COLO668 (cell line): ENCODE data around the gene KRTAP5-7.
"Not testable (repeated sequence)": the region's sequence is repeated elsewhere in the genome, so short reads cannot be mapped to it uniquely, and the experiment has no call there.

ENCODE experiments used
- DNase-seq: peaks from one replicate; lab custom pipeline; 2025; ENCODE audit not compliant: unreplicated experiment; lab: John Stamatoyannopoulos, UW

Gene KRTAP5-7

DNA sequence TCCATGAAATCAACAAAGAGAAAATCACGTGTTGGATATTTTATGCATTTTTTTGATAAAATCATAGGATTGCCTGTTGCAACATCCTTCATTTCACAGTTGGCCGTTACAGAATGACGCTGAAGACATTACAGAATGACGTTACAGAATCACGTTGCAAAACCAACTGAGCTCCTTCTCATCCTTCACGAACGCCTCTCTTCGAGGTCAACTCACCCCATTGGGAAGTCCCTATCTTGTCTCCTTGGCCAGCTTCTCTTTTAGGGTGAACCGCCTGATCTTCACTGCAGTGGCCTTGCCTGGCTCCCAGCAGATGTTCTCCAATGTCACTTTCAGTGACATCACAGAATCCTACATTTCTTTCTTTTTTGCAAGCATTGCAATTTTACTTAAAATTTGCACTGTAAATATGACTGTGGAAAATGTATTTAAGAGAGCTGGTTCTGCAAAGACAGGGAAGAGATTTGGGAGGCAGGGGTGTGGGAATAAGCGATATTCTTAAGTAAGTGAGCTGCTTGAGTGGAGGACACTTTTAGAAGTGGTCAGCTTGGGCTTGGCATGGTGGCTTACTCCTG, 5.1 kb downstream of the KRTAP5-7 start:
- no peak for DNase-seq

DNA sequence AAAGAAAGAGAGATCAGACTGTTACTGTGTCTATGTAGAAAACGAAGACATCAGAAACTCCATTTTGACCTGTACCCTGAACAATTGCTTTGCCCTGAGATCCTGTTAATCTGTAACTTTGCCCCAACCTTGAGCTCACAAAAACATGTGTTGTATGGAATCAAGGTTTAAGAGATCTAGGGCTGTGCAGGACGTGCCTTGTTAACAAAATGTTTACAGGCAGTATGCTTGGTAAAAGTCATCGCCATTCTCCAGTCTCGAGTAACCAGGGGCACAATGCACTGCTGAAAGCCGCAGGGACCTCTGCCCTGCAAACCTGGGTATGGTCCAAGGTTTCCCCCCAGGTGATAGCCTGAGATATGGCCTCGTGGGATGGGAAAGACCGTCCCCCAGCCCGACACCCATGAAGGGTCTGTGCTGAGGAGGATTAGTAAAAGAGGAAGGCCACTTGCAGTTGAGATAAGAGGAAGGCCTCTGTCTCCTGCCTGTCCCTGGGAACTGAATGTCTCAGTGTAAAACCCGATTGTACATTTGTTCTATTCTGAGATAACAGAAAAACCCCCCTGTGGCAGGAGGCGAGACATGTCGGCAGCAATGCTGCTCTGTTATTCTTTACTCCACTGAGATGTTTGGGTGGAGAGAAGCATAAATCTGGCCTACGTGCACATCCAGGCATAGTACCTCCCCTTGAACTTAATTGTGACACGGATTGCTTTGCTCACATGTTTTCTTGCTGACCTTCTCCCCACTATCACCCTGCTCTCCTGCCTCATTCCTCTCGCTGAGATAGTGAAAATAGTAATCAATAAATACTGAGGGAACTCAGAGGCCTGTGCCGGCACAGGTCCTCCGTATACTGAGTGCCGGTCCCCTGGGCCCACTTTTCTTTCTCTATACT, 7.9 kb downstream of the KRTAP5-7 start:
- DNase-seq: not testable (repeated sequence)

DNA sequence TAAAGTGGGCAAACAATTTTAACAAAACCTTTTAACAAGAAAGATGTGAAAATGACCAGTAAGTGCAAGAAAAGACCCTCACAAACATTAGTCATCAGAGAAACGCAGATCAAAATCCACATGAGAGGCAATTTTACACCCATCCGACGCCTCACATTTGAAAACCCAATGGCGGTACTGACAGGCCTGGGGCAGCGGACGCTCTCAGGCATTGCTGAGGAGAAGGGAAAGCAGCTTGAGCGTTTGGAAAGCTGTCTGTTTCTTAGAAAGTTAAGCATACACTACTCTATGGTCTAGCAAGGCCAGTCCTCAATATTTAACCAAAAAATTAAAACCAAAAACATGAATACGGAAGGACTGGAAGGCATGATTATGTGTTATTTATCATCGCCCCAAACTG, 8.8 kb downstream of the KRTAP5-7 start:
- DNase-seq: no peak

DNA sequence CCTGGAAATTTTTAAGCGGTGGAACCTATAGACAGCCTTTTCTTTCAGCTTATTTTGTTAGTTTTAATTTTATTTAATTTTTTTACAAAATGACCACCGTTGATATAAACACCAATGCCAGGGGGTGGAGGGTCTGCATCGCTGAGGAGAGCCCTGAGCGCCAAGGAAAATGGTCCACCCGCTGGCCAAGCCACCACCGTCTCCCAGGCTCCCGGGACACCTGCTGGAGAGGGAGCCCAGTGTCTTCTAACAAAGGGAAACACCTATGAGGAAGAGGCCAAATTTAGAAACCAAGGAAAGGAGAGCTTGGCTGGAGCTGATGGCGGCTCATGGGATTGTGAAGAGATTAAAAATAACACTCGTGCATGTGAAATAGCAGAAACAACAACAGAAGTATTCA, 10.5 kb downstream of the KRTAP5-7 start:
- no peak for DNase-seq

DNA sequence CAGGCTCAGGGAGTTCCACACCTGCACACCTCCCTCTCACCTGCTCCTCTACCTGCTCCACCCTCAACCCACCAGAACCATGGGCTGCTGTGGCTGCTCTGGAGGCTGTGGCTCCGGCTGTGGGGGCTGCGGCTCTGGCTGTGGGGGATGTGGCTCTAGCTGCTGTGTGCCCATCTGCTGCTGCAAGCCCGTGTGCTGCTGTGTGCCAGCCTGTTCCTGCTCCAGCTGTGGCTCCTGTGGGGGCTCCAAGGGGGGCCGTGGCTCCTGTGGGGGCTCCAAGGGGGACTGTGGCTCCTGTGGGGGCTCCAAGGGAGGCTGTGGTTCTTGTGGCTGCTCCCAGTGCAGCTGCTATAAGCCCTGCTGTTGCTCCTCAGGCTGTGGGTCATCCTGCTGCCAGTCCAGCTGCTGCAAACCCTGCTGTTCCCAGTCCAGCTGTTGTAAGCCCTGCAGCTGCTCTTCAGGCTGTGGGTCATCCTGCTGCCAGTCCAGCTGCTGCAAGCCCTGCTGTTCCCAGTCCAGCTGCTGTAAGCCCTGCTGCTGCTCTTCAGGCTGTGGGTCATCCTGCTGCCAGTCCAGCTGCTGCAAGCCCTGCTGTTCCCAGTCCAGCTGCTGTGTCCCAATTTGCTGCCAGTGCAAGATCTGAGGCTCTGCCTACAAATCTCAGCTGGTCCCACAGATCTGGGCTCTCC, 11.1 kb downstream of the KRTAP5-7 start, which contains the start of gene KRTAP5-8:
TSS of gene KRTAP5-8 (plus strand) at position 49 of the 689 bp plus-strand sequence. CDS start at position 80, 31 bp downstream.
- not testable (repeated sequence) for DNase-seq

- no peak for DNase-seq
Measured at GRCh38 chr11:71538666-71538990, 11.6 kb downstream of the KRTAP5-7 start.

DNA sequence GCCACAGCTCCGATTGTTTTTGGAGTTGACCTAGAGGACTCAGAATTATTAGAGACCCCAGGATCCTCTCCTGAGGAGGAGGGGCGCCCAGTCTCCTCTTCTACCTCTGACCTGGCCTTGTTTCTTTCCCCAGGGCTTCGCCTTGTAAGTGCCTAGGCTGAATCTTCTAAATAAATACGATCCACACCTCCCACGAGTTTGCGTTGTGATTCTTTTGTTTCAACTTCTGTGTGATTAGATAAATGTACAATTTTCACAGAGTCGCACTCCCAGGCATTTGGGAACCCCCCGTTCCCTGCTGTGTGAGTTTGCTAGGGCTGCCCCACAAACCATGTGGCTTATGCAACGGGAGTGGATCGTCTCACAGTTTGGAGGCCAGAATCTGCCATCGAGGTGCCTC, 11.9 kb downstream of the KRTAP5-7 start:
- DNase-seq: no peak

- DNase-seq: not testable (repeated sequence)
Measured at GRCh38 chr11:71539971-71540370, 12.9 kb downstream of the KRTAP5-7 start.

- not testable (repeated sequence) for DNase-seq
Measured at GRCh38 chr11:71540521-71541304, 13.6 kb downstream of the KRTAP5-7 start.

- DNase-seq: no peak
Measured at GRCh38 chr11:71542382-71542781, 15.3 kb downstream of the KRTAP5-7 start.

GRCh38 chr11:71542879-71543777, 16.1 kb downstream of the KRTAP5-7 start:
- DNase-seq: no peak

DNA sequence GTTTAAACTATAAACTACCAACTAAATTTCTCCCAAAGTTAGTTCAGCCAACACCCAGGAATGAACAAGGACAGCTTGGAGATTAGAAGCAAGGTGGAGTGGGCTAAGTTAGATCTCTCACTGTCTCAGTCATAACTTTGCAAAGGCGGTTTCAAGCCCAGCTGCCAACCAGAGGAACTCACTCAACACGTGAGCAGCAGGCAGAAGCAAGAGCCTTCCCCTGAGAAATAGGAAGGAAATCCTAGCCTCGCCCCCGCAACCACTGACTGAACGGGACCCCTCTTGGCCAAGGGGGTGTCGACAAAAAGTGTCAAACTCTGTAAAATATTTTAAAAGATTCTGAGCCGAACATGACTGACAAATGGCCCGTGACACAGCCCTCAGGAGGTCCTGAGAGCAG, 16.8 kb downstream of the KRTAP5-7 start:
- no peak for DNase-seq

DNA sequence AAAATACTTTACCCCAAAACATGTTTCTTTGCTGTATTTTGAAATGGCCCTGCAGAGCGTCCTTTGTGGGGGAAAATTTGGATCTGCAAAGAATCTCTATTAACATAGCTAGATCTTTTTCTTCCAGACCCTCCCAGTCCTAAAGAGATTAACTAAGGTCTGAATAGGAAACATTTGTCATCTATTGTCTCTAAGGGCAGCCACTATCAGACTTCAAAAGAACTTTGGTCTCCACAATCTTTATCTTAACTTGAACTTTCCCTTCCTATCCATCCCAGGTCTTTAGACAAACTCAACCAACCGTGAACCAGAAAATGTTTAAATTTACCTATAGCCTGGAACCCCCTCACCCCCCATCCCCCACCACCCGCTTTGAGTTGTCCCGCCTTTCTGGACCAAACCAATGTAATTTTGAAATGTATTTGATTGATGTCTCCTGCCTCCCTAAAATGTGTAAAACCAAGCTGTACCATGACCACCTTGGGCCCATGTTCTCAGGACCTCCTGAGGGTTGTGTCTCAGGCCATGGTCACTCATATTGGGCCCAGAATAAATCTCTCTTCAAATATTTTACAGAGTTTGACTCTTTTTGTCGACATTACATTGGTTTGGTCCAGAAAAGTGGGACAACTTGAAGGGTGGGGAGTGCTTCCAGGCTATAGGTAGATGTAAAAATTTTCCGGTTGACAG, 17.6 kb downstream of the KRTAP5-7 start:
- DNase-seq: no peak

GRCh38 chr11:71545405-71545966, 18.4 kb downstream of the KRTAP5-7 start:
- DNase-seq: no peak

GRCh38 chr11:71548120-71548519, 21.1 kb downstream of the KRTAP5-7 start, which contains the start of gene KRTAP5-9:
TSS of gene KRTAP5-9 (plus strand) at chr11:71548420. CDS start at chr11:71548658, 238 bp downstream.
- no peak for DNase-seq

DNA sequence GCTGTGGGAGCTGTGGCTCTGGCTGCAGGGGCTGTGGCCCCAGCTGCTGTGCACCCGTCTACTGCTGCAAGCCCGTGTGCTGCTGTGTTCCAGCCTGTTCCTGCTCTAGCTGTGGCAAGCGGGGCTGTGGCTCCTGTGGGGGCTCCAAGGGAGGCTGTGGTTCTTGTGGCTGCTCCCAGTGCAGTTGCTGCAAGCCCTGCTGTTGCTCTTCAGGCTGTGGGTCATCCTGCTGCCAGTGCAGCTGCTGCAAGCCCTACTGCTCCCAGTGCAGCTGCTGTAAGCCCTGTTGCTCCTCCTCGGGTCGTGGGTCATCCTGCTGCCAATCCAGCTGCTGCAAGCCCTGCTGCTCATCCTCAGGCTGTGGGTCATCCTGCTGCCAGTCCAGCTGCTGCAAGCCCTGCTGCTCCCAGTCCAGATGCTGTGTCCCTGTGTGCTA, 21.7 kb downstream of the KRTAP5-7 start:
- DNase-seq: no peak

GRCh38 chr11:71551711-71552110, 24.6 kb downstream of the KRTAP5-7 start:
- DNase-seq: no peak

DNA sequence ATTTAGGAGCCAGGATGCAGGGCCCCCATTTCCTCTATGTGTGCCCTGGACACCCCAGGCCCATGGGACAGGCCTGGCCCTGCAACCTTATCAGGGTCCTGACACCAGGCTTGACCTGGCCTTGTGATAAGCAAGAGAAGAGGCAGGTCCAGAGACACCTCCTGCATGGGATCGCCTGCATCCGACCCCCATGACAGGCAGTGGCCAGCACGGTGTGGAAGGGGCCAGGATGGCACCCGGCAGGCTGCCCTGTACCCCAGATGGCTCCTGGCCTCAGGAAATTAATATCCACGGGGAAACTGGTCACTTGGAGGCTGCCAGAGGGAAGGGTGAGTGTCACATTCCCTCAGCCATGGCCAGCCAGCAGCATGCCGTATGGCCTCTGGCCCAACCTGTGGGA, 27.9 kb downstream of the KRTAP5-7 start:
- DNase-seq: no peak

DNA sequence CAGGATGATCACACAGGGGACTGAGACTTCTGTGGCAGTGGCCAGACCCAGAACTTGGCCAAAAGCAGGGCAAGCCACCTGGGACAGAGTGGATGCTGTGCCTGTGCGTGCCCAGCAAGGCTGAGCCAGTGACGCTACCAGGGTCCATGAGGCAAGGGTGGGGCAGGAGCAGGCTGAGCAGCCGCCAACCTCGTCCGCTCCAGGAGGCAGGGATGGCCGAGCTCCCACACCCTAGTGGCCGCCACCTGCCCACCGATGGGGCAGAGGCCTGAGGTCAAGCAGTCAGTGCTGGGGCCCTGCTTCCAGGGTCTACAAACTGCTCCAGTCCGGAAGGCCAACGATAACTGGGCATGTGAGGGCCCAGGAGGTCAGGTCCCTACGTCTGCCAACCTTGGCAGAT, 28.4 kb downstream of the KRTAP5-7 start:
- DNase-seq: no peak
